Limb (tissue), 2 donors: Measurements from ENCODE around the gene HOXB4.

ENCODE experiments used
- DNase-seq, 2 donors: peaks; one replicate each; pipeline ENCODE4 v3.0.0-alpha.2; 2016; ENCODE audit errors: extremely low spot score in 2 of 2

Gene HOXB4

DNA sequence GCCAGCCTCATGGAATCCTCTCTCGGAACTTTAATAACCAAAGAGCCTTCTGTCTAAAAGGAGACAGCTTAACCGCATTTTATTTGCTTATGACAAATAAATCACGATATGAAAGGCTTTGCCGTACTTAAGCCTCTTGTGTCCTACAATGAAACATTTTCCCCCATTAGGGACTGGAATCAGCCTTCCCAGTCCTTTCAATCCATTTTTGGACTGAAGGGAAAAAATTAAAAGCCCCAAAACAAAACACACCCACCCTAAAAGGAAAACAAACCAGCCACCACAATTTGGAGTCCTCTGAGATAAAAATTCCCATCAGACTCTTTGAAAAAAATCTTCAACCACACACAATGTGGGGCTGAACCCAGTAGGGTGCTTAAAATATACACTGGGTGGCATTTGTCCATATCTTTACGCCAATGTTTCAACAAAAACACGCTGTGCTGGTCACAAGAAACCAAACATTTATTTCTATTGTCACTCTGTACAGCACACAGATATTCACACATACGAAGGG lies 3.0 kb downstream of the HOXB4 start:
- no peak for DNase-seq

DNA sequence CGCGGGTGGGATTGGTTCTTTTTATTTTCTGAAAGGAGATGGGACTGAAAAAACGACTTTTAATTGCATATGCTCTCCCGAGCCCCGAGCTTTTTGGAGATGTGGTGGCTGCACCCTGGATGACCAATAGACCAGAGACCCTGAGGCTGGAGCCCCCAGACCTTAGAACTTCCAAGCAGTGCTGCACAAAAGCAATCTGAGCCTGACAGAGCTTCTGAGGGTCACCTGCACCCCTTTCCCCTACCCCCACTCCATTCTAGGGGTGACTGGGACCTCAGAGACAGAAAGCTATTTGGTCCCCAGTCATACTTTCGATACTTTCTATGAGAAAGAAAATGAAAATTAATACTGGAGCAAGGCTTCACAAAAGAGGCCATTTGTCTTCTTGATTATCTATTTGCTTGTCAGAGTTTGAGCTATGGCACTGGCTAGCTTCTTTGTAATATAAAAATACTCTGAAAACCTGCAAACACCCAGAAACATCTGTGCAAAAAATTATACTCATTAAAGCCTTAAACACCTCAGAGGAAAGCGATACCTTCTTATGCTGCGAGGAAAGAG lies 3.6 kb downstream of the HOXB4 start:
- DNase-seq, result peak in 1 of 2 donors; percentile 53

DNA sequence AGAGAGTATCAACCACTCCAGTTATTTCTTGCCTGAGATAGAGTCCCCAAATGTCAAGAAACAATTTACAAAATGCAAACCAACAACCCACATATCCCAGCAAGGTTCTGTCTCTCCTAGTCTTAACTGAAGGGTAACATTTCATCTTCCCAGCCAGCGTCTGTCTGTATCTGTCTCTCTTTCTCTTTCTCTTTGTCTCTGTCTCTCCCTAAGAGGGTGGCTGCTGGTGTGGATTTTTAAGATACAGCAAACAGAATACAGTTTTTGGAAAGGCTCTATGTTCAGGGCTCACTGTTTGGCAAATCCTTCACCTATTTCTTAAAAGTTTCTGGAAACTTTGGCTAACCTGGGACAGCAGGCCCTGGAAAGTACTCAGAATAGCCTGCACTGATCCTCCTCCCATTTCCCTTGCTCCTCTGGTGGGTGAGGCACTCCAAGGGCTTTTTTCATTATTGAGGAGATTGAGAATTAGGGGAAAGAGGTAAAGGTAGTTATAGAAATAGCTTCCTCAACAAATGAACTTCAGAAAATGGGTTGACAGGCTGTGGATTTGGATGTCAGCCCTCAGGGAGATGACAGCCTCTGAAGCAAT lies 6.2 kb downstream of the HOXB4 start:
- no peak for DNase-seq

DNA sequence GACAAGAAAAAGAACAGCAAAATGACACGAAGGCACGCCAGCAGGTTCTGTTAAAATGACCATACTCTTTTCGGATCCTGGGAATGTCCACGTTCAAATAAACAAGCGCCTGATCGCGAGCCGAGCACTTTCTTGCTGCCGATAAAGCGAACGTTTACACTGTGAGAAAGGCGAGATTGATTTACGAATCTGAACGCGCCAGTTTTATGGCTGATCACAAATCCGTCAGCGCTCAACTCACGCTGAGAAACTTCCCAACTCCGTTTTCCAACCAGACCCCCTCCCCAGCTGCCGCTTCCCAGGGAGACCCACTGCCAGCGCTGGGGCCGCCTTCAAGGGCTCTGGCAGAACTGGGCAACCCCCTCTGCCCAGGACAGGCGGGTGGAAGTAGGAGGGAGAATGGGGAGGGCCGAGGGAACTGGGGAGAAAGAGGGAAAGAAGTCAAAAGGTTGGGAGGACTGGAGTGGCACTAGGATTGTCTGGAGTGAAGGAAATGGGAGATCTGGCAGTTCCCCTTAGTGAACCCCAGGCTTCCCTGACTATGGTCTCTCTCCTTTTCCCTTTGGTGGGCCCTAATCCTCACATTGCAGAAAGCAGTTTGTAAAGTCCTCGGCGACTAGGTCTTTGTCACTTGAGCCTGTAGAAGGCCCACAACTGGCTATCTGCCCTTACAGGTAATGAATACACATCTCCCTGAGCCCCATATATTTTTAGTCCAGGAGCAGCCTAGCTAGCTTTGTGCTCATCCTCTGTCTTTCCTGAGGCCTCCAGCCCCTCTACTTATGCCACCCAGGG lies 6.9 kb downstream of the HOXB4 start:
- peak in 1 of 2 donors; percentile 73 for DNase-seq

DNA sequence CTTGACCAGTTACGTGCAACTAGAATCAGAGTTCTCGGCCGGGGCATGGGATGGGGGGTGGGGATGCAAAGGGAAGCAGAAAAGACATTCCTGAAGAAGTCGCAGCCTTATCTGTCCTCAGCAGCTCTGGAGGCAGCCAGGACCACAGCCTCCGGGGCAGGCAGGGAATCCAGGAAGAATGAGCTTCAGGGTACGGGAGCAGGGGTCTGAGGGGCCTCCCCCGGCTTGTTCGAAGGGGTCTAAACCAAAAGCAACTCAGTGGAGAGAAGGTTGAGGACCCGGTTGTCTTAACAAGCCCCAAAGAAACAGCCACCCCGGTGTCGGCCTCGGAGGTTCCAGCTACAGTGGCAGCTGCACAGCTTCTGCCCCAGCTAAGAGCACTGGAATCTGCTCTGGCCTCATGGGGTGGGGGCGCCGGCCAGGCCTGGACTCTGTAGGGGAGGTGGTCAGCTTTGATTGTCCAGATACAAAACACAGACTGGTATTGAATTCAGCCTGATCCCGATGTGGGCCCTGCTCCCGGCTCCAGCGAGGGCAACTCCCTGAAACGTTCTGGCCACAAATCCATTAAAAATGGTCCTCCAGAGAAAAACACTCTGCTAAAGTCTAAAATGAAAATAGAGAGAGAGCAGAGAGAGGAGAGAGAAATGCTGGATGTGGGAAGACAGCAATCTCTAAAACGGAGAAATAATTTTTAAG lies 7.7 kb downstream of the HOXB4 start:
- DNase-seq, result peak in 1 of 2 donors; percentile 59

DNA sequence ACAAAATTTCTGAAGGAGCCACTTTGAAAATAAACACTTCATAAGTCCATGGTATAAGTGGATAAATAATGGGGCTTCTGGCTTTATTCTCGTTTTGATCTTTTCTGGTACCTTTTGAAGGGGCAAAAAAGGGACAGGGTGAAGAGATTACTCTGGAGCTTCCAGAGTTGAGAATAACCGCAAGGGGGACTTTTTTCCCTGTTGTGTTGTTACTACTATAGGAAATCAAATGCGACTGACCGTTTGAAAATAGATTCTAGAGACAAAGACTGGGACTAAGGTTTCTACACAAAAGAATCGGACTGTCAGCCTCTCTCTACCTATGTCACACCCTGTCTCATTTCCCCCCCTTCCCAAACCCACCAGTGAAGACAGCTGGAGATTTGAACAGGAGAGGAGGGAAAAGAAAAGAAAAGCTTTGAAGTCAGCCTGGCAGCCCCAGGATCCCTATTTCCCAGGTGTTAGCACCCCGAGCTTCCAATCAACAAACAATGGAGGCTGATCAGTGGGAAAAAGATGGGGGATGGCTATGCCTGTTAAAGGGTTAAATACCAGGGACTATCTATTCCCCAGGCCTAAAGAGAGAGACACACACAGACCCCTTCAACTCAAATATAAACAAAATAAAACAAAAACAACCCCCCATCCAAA lies 8.4 kb downstream of the HOXB4 start:
- DNase-seq, result no peak

DNA sequence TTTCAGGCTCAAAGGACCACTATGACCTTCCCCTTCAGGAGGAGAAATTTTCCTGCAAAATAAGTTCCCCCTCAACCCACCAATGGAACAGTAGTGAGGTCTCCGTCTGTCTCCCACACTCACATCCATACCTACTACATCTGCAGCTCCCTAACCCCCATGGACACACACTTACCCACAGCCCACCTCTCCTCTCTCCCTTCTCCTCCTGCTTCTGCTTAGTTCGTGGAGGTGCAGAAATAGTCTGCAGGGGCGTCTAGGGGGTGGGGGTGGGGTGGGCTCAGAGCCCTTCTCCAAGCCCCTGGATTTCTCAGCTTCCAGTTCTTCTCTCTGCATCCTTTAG lies 8.9 kb downstream of the HOXB4 start:
- DNase-seq, result peak in 1 of 2 donors; percentile 60

DNA sequence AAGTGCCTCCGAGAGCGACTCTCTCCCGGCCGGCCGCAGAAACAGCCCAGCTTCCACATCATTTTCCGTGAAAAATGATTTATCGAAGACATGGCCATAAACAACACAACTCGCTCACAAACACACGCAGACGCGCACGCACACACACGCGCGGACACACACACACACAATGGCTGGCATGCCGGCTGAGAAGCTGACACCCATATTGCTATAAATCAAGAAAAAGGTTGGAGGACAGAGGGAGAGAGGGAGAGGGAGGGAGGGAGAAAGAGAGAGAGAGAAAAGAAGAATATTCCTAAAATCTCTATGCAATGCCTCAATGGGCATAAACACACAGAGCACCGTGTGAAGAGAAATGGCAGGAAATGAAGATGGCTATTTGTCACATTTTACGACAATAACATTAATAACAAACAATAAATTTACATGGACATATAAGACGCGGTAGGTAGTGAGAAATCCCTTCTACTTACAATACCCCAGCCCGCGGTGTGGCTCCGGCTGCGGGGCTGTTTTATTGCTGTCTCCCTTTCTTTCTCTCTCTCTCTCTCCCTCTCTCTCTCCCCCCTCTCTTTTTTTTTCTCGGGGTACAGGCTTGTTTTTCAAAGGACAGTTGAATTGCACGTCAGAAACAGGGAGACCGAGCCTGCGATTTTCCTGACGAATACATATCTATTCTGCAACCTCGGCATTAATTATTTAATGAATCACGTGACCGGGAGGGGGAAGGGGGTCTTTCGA lies 9.5 kb downstream of the HOXB4 start:
- peak in 1 of 2 donors; percentile 66 for DNase-seq

DNA sequence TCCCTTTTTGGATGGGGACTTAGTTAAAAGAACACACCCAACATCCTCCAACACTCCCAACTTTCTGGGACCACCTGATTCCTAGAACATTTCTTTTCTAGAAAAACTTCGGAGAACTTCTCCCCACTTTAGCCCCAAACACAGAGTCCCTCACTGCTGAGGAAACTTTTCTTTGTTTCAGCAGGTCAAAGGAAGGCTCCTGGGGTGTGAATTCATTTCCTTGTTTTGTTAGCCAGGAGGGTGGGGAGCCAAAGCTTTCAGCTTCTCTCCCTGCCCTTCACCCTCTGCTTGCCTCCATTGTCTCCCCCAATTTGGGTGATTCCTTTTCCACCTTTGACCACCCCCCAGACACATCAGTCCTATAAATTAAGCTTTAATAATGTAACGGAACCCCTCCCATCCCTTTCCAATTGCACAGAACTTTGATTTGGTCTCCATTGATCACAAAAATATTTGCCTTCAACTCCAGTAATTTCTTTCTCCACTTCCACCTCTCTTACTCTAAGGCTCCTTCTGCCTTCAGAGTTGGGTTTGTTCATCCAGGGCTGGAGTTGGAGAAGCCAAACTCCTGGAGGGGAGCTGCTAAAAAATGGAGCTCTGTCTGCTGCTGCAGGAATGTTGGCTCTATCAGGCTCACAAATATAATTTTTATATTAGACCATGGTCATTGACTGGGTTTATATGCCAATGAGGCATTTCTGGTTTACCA lies 10.3 kb downstream of the HOXB4 start:
- DNase-seq, result no peak

DNA sequence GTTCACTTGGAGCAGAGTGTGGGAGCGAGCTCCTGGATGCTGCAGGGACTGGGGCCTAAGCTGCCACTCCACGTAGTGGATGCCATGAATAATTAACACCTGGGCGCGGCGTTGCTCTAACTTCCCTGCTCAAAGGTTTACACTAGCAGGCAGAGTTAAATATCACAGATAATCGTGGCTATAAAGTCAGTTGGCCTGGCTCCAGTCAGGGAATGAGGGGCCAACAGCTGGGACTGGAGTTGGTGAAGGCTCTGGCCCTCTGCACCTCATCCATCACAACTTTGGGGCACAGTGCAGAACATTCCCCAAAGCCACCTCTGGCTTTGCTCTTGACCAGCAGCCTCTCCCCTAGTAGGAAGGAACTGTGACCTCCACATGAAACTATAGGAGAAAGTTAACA lies 10.9 kb downstream of the HOXB4 start:
- DNase-seq, result no peak

DNA sequence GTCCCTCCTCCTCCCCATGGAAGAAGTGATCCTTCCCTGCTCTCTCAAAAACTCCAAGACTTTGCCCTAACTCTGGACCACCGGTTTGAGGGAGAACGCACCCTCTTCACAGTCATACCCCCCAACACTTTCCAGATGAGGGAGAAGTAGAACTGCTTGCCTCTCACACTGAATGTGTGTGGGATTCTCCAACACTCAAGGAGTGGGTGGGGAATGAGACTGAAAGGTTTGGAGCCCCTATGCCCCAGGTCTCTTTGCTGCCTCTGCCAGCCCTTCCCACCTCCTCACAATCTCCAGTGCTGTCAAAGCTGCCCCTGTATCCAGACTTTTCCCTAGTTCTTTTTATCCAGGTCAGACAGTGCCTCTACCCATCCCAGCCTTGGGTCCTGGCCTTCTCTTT lies 11.4 kb downstream of the HOXB4 start:
- DNase-seq, result no peak

DNA sequence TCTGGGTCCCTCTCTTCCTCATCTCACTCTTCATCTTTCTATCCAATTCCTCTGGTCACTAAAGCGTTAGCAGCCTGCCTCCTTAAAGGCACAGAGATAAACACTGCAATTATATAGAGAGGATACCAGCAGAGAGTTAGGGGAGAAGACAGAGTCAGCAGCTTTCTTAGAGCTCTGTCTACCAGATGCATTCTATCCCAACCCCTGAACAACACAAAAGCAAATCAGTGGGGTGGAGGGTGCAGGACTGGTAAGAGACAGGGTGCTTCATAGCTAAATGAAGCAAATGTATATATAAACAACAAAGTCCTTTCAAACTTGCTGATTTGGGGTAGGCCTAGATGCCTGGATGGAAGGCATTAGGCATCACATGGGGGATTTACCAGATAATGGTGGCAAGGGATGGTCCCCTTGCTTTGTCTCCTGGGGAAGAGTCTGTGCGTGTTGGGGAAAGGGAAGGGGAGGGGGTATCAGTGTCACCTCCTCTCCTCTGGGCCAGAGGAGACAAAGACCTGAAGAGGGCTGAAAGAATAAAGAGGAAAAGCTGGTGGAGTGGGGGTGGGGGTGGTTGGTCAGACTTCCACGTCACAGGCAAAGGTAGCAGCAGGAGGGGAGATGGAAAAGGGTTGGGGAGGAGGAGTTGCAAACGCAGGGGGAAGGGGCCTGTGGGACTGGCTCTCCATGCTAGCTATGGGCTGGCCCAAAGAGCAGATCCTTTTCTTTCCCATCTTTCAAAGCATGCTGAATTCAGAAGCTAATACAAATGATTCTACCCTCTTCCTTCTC lies 12.0 kb downstream of the HOXB4 start:
- DNase-seq, result no peak

DNA sequence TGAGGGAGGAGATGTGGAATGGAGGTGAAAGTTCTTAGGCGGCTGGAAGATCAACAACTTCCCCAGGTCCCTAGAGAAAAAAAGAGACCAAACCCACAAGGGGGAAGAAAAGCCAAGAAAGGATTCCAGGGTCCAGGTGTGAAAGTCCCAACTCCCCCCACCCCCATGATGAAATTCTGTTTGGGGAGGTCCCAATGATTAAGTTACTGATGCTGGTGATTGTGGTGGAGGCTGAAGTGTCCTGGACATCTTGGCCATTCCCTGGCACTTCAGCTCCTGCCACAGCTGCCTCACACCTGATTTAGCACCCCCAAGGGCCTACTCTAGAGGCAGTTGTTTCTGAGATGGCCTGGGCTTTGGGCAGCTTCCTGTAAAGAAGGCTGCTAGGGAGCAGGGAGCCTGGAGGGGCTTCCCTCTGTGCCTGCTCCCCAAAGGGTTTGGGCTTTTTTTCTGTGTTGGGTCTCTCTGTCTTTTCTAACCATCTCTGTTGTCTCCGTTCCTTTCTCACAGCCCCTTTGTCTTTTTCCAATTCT lies 13.1 kb downstream of the HOXB4 start:
- peak in 1 of 2 donors; percentile 57 for DNase-seq

DNA sequence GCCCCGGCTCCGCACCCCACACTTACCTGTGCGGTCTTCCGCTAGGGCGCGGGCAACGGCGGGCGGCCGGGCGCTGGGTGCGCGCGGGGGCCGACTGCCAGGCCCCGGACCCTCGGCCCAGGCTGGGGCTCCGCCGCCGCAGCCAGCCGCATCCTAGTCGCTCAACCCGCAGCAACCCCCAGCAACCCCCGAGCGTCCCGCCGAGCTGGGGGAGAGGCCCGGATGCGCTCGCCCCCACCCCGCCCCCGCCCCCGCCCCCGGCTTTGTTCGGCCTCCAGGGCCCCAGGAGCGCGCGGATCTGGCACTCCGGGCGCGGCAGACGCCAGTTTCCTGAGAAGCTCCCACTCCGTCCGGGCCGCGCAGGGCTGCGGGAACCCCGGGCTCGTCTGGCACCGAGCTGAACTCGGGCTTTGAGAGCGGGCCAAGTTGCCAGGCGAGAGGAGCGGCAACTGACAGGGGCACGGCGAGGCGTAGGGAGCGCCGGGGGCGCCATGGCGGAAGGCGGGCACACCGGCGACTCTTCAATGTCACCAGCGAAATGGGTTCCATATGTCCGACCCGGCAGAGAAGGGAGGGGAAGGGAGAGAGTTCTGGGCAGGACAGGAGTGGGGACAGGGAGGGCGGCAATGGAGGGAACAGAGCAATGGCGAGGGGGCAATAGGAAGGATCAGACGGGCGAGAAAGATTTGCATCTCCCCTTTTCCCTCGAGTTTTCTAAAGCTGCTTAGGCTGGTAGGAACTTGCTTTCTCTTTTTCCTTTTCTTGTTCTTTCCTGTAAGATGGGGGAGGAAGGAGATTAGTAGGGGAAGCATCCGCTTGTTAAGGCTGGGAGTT lies 13.7 kb downstream of the HOXB4 start:
- DNase-seq, result peak in 1 of 2 donors; percentile 66

DNA sequence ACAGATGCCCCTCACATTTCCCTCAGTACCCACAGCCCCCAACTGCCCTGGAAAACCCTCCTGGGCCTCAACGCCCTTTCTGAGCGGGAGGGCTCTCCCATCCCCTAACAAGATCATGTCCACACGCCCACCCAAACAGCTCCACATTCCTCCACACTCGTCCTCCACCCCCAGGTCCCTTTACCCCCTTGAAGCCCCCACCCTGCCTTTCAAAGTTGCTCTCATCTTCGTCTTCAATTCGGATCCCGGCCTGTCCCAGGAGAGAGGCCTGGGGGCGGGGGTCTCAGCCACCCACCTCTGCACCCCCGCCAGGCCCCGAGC lies 14.3 kb downstream of the HOXB4 start:
- DNase-seq, result peak in 1 of 2 donors; percentile 59

DNA sequence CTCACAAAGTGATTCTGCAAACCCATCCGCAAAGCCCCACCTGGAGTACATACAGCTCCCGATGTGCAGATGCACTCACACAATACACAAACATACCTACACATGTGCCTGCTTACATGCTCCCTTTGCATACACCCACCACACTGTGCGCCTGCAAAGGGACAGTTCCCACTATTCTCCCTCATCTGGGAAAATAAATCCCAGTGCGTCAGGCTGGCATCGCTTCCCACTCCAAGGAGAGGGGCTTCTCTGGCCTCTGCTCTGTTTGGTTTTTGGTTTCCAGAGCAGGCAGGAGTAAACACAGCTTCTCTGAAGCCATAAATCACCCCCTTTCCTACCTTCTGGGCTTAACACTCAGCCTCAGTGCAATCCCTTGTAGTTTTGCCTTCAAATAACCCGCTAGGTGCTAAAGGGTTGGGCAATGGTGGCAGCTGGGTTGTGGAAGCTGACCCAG lies 14.7 kb downstream of the HOXB4 start:
- peak in 1 of 2 donors; percentile 61 for DNase-seq

DNA sequence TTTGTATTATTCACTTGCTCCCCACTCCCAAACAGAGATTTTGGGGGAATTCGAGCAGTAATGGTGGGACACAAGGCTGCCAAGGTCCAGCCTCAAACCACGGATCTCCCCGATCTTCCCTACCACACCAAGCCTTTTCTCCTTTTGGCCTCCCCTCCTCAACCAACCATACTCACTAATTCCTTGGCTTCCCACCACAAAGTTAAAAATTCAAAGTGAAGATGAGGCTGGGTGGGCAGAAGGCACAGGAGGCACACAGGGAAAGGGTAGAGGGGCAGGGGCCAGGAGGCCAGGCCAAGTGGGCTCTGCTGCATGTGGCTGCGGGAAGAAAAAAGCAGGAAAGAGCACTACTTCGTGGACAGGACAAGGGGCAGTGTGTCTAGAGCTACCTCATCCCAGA lies 15.2 kb downstream of the HOXB4 start:
- no peak for DNase-seq
